GM19455 (cell line): Measurements from ENCODE around the gene MAGI2.

Experiments used
- ATAC-seq: cut with Tn5 transposase; IDR thresholded peaks from one replicate; pipeline ENCODE4 v1.9.1; 2021; ENCODE audit not compliant: unreplicated experiment

MAGI2 gene

GRCh38 chr7:79381921-79382320 is 71.5 kb downstream of the MAGI2 start:
- ATAC-seq, result no peak

DNA sequence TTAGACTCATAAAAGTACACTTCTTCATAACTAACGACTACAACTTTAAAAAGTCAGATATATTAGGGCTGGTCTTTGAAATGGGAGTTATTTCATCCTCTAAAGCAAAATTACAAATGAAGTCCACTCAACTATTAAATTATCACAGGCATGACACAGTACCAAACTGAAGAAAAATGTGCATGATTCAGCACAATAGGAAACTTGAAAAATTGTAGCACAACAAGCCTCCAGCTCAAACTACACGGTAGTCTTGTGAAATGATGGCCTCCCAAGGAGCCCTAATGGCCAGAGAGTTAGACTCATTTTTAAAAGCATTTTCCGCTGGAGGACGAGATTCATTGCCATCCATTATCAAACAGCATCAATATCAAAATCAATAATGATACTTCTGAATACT is 76.4 kb downstream of the MAGI2 start:
- ATAC-seq, result no peak

DNA sequence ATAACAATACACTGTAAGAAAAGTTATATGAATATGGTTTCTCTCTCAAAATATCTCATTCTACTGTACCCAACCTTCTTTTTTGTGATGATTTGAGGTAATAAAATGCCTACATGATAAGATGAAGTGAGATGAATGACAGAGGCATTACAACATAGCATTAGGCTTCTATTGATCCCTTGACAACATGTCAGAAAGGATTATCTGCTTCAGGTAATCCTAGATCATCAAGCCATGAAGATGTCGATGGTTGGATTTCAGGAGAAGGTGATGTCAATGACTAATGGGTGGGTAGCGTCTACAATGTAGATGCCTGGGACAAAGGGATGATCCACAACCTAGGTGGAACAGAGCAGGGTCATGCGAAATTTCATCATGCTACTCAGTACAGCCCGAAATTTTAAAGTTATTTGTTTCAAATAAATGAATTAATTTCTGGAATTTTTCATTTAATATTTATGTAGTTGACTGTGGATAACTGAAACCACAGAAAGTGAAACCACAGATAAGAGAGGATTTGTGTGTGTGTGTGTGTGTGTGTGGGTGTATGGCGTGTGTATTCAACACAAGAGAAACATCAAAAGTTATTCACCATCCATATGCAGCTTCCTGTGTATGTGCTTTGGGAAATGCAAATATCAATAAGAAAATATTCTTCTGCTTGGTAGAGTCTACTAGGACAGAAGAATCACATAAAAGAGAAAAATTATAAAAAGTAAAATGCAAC is 77.0 kb downstream of the MAGI2 start:
- ATAC-seq, result no peak

- ATAC-seq, result no peak
Observed at GRCh38 chr7:79361214-79361613, 92.3 kb downstream of the MAGI2 start.

DNA sequence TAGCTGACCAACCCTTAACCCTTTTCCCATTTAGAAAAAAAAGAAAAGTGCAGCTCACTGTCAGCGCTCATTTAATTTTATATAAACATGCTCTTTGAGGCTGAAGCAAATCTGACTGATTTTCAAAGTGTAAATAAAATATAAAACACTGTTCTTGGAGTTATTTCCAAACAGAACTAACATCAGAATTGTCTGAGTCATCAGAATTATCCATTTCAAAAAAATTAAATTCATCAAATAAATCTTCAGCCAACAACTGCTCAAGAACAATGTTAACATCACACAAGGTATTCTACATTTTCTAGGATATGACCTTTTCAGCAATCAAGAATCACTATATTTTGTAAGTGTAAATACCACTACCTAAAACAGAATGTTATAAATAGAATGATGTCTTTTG is 93.6 kb downstream of the MAGI2 start:
- no peak for ATAC-seq

GRCh38 chr7:79357101-79357500 is 96.4 kb downstream of the MAGI2 start:
- no peak for ATAC-seq

DNA sequence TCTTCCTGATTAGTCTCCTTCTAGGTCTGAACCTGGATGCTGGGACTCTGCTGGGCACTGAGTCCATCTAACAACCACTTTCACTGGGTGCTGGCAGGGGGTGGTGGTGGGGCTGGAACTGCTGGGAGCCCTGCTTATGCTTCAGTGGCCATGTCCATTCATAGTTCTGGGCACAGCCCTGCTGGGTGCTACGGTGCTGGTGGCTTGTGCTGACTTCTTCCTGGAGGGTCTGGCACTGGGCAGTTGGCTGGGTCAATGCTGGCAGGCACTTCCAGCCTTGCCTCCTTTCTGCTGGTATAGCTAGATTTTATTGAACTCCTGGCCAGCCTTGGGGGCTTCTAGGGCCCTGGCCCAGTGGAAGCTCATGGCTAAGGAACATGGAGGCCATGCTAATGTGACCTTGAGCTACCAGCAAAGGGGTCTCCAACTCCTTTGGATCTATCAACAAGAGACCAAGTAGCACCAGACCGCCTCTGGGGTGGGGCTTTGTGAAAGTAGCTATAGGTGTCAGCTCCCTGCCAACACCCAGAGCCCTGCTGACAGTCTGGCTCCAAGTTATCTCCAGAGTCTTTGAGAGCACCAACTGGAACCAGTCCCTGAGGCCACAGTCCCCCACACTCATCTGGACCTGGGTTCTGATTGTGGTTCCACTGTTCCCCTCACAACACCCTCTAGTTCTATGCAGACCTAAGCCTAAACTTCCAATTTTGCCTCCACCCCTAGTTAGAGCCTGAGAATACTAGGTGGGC is 99.6 kb downstream of the MAGI2 start:
- ATAC-seq, result no peak

GRCh38 chr7:79352323-79352722 is 101.1 kb downstream of the MAGI2 start:
- ATAC-seq, result no peak

GRCh38 chr7:79347351-79347750 is 106.1 kb downstream of the MAGI2 start:
- ATAC-seq, result no peak

- ATAC-seq, result no peak
Observed at GRCh38 chr7:79341902-79342301, 111.6 kb downstream of the MAGI2 start.

DNA sequence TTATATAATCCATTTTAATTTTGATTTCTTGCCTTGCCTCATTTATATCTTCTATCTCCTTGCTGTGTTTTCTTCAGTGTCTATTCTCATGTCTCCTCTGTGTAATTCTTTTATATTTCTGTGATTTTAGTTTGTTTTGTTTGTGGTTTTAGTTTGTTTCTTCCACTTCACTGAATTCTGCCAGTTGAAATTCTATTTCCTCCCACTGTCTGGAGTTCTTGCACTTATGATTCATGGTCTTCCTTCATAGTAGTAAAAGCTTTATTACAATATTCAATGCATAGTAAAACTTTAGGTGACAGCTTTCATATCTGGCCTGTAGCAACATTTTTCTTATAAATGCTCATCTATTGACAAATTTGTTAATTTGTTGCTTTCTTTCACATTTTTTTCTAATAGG is 113.3 kb downstream of the MAGI2 start:
- ATAC-seq, result no peak

DNA sequence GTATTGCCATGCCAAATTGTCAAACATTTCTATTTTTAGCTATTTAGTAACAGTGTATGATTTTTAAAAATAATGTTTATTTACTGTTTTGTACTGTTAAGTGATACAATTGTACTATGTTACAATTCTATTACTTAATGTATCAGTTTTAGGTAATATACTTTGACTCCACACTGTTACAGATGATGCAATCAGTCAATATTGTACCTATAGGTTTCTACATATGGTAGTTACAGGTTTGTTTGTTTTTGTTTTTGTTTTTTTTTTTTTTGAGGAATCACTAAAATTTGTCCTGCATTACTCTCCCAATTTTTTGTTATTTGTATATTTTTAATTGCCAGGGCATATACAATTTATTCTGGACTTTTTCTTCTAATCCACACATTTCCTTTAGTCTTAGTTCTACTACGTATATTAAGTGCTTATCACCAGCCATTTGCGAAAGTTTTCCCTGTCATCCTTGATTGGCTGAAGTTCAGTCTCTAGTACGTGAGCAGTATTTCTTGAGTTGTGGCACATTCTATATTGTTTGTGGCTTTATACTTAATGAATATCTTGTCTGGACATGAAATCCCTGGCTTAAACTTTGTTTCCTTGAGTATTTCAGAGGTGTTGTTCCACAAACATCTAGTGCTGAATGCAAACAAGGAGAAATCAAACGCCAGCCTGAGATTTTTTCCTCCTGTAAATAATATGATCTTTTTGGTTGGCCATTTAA is 114.1 kb downstream of the MAGI2 start:
- no peak for ATAC-seq

- ATAC-seq, result no peak
Observed at GRCh38 chr7:79337717-79338116, 115.8 kb downstream of the MAGI2 start.

- no peak for ATAC-seq
Observed at GRCh38 chr7:79334841-79335240, 118.6 kb downstream of the MAGI2 start.

DNA sequence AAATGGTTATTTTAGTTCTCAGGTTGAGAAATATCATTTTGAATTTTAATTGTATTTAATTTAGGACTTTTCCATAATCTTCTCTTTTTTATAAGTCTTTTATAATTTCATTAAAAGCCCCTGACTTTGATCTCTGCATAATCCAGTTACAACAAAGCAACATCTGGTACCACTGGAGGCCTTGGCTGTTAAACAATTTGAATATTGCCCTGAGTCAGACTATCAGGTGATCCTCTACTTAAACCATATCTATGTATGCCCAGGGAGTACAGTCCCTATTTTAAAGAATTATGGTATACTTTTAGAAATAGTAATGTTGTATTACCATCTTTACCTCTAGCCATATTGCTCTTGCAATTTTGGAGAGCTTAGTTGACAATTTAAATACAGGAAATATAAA is 119.1 kb downstream of the MAGI2 start:
- ATAC-seq, result no peak

DNA sequence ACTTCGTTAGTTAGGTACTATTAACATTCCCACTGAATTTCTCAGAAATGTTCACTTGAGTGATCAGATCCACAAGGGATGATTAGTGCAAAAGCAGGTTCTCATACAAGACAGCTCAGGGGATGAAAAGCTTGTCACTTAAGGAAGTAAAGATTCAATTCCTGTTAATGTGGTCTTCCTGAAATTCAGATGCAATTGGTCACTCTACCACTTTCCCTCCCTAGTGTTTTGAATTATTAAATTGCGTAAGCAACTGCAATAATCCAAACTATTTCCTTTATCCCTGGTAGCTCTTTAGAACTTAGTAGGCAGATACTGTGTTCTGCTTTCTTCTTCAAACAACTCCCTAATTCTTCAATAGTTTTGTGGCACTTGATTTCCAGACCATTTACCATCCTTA is 121.4 kb downstream of the MAGI2 start:
- no peak for ATAC-seq

GRCh38 chr7:79329464-79329863 is 124.0 kb downstream of the MAGI2 start:
- no peak for ATAC-seq

DNA sequence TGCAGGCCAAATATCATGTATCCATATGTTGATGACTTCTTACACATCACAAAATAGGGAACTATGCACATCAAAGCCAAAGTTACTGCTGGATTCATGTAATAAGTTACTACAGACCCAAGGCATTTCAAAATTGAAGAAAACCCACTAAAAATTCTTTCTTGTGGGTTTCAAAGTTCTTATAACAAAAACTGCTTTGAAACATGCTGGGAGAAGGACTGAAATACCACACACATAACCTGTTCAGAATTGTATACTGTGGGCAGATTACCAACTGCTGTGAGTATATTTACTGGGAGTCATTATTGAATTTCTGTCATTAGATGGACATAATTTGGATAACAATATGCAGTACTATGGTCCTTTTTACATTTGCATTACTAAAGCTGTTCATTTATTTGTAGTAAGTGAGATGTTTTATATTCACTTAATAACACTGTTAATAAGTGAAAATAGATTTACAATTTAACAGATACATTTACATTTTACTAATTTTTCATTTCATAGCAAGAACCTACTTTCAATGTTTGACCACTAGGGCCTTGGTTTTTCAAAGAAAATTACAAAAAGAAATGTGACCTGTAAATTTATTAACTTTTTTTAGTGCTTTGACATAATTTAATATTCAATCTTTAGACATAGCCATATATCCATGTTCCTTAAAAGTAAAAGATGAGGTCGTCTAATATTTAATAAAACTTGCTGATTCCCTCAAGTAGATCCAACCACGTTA is 132.6 kb downstream of the MAGI2 start:
- ATAC-seq, result no peak

GRCh38 chr7:79319369-79319768 is 134.1 kb downstream of the MAGI2 start:
- no peak for ATAC-seq

- ATAC-seq, result no peak
Observed at GRCh38 chr7:79317728-79318127, 135.7 kb downstream of the MAGI2 start.

DNA sequence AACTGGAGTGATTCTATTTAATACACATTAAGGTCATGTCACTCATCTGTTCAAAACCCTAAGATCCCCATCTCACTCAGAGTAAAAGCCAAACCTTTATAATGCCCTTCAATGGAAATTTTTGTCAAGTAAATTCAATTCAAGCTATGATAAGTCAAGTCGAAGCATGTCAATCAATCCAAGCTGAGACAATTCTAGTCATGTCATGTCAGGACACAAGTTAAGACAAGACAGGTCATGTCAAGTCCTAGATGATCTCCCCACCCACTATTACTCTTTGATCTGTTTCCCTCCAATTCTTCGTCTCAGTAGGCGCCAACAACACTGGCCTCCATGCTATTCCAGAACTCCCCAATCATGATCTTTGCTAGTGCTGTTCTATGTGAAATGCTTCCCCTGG is 141.4 kb downstream of the MAGI2 start:
- ATAC-seq, result no peak
